Caco-2 (cell line): ENCODE measurements around the gene COL1A2. TPM values are rescaled to one million over a fixed set of nuclear protein-coding genes. Genes with fewer than 3 reads are reported as not detected.

Source experiments
- BruUV-seq: library from RNA; stranded (reverse); fragments of 400-500 nt; replicated peaks from 2 replicates; lab custom pipeline; 2021; lab: Mats Ljungman, UMichigan
- CTCF ChIA-PET: fragments of 300-600 bp; sonication (Branson Sonifier 250); formaldehyde crosslinking; loops from one replicate; lab custom pipeline; 2022; ENCODE audit warnings: antibody characterized with exemption; lab: Charles Lee
- POLR2A ChIA-PET: fragments of 300-600 bp; sonication (Branson Sonifier 250); formaldehyde crosslinking; loops from one replicate; lab custom pipeline; 2022; ENCODE audit warnings: antibody characterized with exemption; lab: Charles Lee
- DNase-seq, 2 experiments: peaks; one replicate each; pipeline versions ENCODE4 v3.0.0 to v3.0.0-alpha.2; 2020 to 2022
- H3K27me3 ChIP-seq: replicated peaks from 2 replicates; pipeline ENCODE4 v1.6.0; 2011; ENCODE audit warnings: low read length; ENCODE audit not compliant: control insufficient read depth, insufficient read depth
- H3K36me3 ChIP-seq: 2 replicates; pipeline ENCODE4 v1.5.1; 2011; ENCODE audit warnings: low read length; ENCODE audit not compliant: control insufficient read depth, insufficient read depth
- H3K4me1 ChIP-seq: fragments of 250-450 bp; sonication (Bioruptor Pico); 2 replicates; pipeline ENCODE4 v1.5.1; 2020; ENCODE audit warnings: mild to moderate bottlenecking
- H3K4me3 ChIP-seq: 2 replicates; pipeline ENCODE4 v1.5.1; 2011; ENCODE audit warnings: low read depth, mild to moderate bottlenecking, control low read depth, low read length
- H3K9me3 ChIP-seq: fragments of 250-450 bp; sonication (Bioruptor Pico); 2 replicates; pipeline ENCODE4 v1.5.1; 2020; ENCODE audit warnings: mild to moderate bottlenecking, moderate library complexity
- H3K27ac Mint-ChIP-seq: one replicate; pipeline ENCODE4 v1.8.0; 2022; ENCODE audit warnings: mixed read lengths; ENCODE audit not compliant: unreplicated experiment
- H3K27me3 Mint-ChIP-seq: one replicate; pipeline ENCODE4 v1.8.0; 2022; ENCODE audit warnings: mixed read lengths; ENCODE audit not compliant: insufficient read depth, unreplicated experiment
- H3K36me3 Mint-ChIP-seq: one replicate; pipeline ENCODE4 v1.8.0; 2022; ENCODE audit warnings: mild to moderate bottlenecking, mixed read lengths; ENCODE audit not compliant: insufficient read depth, unreplicated experiment
- H3K4me1 Mint-ChIP-seq: one replicate; pipeline ENCODE4 v1.8.0; 2022; ENCODE audit warnings: low read depth, mixed read lengths; ENCODE audit not compliant: unreplicated experiment
- H3K4me3 Mint-ChIP-seq: one replicate; pipeline ENCODE4 v1.8.0; 2022; ENCODE audit warnings: mild to moderate bottlenecking, moderate library complexity, mixed read lengths; ENCODE audit not compliant: unreplicated experiment
- H3K9me3 Mint-ChIP-seq: one replicate; pipeline ENCODE4 v1.8.0; 2022; ENCODE audit warnings: mixed read lengths; ENCODE audit not compliant: unreplicated experiment
- intact Hi-C: fragments of 100-400 bp; cut with micrococcal nuclease; formaldehyde crosslinking; loops from one replicate; pipeline ENCODE4 v1.10.0; 2022; ENCODE audit not compliant: unreplicated experiment
- total RNA-seq: library from RNA; stranded (reverse); gene quantifications from 2 replicates; pipeline ENCODE4 v1.2.3, GENCODE V29; 2022
- TF ChIP-seq, protein P1 (sequence below), 2 experiments: fragments of 200-600 bp in 1 of 2; IDR thresholded peaks; 1 replicate in 1 of 2; 2 replicates in 1 of 2; pipeline versions ENCODE4 v1.5.1 to v1.8.0; 2011 to 2022; ENCODE audit warnings: antibody characterized with exemption in 1 of 2, control low read depth in 1 of 2, inconsistent platforms in 1 of 2, low read depth in 1 of 2, low read length in 1 of 2, mild to moderate bottlenecking in 1 of 2, moderate library complexity in 1 of 2; ENCODE audit not compliant: insufficient read depth in 1 of 2, severe bottlenecking in 1 of 2, unreplicated experiment in 1 of 2

Gene COL1A2
- total RNA-seq, 1 experiment from 2014 or later = 2.6 TPM

DNA sequence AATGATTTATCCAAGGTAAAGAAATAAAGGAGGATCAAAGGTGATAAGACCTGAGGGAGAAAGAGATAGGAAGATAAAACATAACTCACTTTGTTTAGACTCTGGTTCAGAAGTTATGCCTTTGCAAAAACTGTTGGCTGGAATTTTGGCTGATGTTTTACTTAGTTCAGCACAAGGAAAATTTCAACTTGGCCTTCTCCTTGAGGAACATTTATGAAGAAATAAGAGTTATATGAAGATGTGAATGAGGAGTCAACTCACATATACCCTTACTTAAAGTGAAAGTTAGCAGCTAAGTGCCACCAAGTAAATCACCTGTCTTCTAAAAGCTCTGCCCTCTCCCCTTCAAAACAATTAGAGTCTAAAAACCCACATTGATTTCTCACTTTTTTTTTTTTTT is 39.7 kb upstream of the COL1A2 start:
- TF ChIP-seq, protein P1, sequence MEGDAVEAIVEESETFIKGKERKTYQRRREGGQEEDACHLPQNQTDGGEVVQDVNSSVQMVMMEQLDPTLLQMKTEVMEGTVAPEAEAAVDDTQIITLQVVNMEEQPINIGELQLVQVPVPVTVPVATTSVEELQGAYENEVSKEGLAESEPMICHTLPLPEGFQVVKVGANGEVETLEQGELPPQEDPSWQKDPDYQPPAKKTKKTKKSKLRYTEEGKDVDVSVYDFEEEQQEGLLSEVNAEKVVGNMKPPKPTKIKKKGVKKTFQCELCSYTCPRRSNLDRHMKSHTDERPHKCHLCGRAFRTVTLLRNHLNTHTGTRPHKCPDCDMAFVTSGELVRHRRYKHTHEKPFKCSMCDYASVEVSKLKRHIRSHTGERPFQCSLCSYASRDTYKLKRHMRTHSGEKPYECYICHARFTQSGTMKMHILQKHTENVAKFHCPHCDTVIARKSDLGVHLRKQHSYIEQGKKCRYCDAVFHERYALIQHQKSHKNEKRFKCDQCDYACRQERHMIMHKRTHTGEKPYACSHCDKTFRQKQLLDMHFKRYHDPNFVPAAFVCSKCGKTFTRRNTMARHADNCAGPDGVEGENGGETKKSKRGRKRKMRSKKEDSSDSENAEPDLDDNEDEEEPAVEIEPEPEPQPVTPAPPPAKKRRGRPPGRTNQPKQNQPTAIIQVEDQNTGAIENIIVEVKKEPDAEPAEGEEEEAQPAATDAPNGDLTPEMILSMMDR (IDR thresholded peaks at IDR 0.05; ENCODE audit: insufficient read depth in 1 of 2, low read depth in 1 of 2, low read length in 1 of 2, severe bottlenecking in 1 of 2, unreplicated experiment in 1 of 2) = no peak
- ChIA-PET CTCF (interaction anchor here (0.6 kb wide), 1 partner anchor 28 kb away, joined by 8 read pairs; no protein-coding TSS in a partner anchor), POLR2A (no interaction called here)
- H3K4me1 Mint-ChIP-seq = no peaks in the 10 kb centered on the region
- intact Hi-C loops = no loop called here
- H3K27ac Mint-ChIP-seq = no peak overlapping the region
- Histone ChIP-seq H3K27me3 (no peaks in the 10 kb centered on the region), H3K4me3 (no peak overlapping the region), H3K9me3 (no peaks in the 10 kb centered on the region), H3K36me3 (no peaks in the 10 kb centered on the region), H3K4me1 (no peaks in the 10 kb centered on the region)
- no peak for DNase-seq
- no peak overlapping the region for H3K4me3 Mint-ChIP-seq
- no peaks in the 10 kb centered on the region for H3K36me3 Mint-ChIP-seq
- BruUV-seq = no TSS peak
- no peaks in the 10 kb centered on the region for H3K9me3 Mint-ChIP-seq
- peaks cover 4% of the 10 kb centered on the region for H3K27me3 Mint-ChIP-seq

- Mint-ChIP-seq H3K27ac (no peak overlapping the region), H3K27me3 (peaks cover 4% of the 10 kb centered on the region), H3K9me3 (no peaks in the 10 kb centered on the region), H3K4me3 (no peak overlapping the region), H3K4me1 (no peaks in the 10 kb centered on the region), H3K36me3 (no peaks in the 10 kb centered on the region)
- ChIA-PET POLR2A (no interaction called here), CTCF (no interaction called here)
- no peak for DNase-seq
- TF ChIP-seq, protein P1 (IDR thresholded peaks at IDR 0.05; ENCODE audit: insufficient read depth in 1 of 2, low read depth in 1 of 2, low read length in 1 of 2, severe bottlenecking in 1 of 2, unreplicated experiment in 1 of 2) = no peak
- no peak overlapping the region for H3K4me3 ChIP-seq
- no peaks in the 10 kb centered on the region for H3K9me3 ChIP-seq
- no peaks in the 10 kb centered on the region for H3K36me3 ChIP-seq
- H3K27me3 ChIP-seq = no peaks in the 10 kb centered on the region
- no peaks in the 10 kb centered on the region for H3K4me1 ChIP-seq
- BruUV-seq = no TSS peak
- intact Hi-C loops = no loop called here
Measured at GRCh38 chr7:94355454-94355853, 39.2 kb upstream of the COL1A2 start.

DNA sequence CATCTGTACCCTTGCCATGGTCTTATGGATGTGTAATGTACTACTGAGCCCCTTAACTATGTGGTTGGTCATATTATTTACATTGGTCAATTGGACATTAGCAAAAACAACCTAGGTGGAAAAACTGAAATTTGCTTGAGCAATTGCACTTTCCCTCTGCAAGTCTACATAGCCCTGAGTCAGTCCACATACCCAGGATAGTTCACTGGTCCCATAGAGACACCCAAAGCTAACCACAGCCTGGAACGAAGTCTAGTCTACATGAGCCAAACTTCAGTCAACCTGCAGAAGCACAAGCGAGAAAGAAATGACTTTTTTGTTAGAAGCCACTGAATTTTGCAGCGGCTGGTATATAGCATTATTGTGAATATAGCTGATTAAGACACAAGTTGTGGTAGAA is 37.6 kb upstream of the COL1A2 start:
- intact Hi-C loops = no loop called here
- ChIA-PET POLR2A (no interaction called here), CTCF (no interaction called here)
- Histone ChIP-seq H3K27me3 (no peaks in the 10 kb centered on the region), H3K4me3 (no peak overlapping the region), H3K4me1 (no peaks in the 10 kb centered on the region), H3K36me3 (no peaks in the 10 kb centered on the region), H3K9me3 (no peaks in the 10 kb centered on the region)
- no peak overlapping the region for H3K27ac Mint-ChIP-seq
- H3K9me3 Mint-ChIP-seq = no peaks in the 10 kb centered on the region
- H3K4me1 Mint-ChIP-seq = no peaks in the 10 kb centered on the region
- no peak overlapping the region for H3K4me3 Mint-ChIP-seq
- BruUV-seq = no TSS peak
- TF ChIP-seq, protein P1 (IDR thresholded peaks at IDR 0.05; ENCODE audit: insufficient read depth in 1 of 2, low read depth in 1 of 2, low read length in 1 of 2, severe bottlenecking in 1 of 2, unreplicated experiment in 1 of 2) = no peak
- no peak for DNase-seq
- H3K27me3 Mint-ChIP-seq = peaks cover 4% of the 10 kb centered on the region
- H3K36me3 Mint-ChIP-seq = no peaks in the 10 kb centered on the region
